ENCODE measurements around the gene IL17REL.
A peak's percentile ranks its signal among the peaks of the same experiment; 100 is the strongest.

Gene IL17REL

GRCh38 chr22:49966774-49967705, 45.5 kb downstream of the IL17REL start:
- no peak for DNase-seq

GRCh38 chr22:49966041-49966773, 46.4 kb downstream of the IL17REL start:
- no peak for DNase-seq

GRCh38 chr22:49965091-49966040, 47.2 kb downstream of the IL17REL start:
- DNase-seq: no peak

- no peak for DNase-seq
Observed at GRCh38 chr22:49964136-49965090, 48.2 kb downstream of the IL17REL start.

GRCh38 chr22:49963647-49964026, 48.9 kb downstream of the IL17REL start:
- no peak for DNase-seq

GRCh38 chr22:49962751-49963646, 49.6 kb downstream of the IL17REL start:
- no peak for DNase-seq

GRCh38 chr22:49962012-49962750, 50.4 kb downstream of the IL17REL start:
- DNase-seq: peak; percentile 91

GRCh38 chr22:49961601-49962011, 51.0 kb downstream of the IL17REL start:
- DNase-seq: no peak

- no peak for DNase-seq
Observed at GRCh38 chr22:49961005-49961600, 51.5 kb downstream of the IL17REL start.

GRCh38 chr22:49960159-49961004, 52.2 kb downstream of the IL17REL start, which contains the start of gene PIM3:
Gene PIM3, plus strand, starts transcription at chr22:49960772. Its CDS starts 176 bp downstream, at chr22:49960948.
- DNase-seq: peak; percentile 98

GRCh38 chr22:49959782-49960158, 52.8 kb downstream of the IL17REL start:
- DNase-seq: no peak

- no peak for DNase-seq
Observed at GRCh38 chr22:49958931-49959781, 53.4 kb downstream of the IL17REL start.

GRCh38 chr22:49958366-49958921, 54.1 kb downstream of the IL17REL start:
- no peak for DNase-seq

GRCh38 chr22:49957826-49958365, 54.7 kb downstream of the IL17REL start:
- no peak for DNase-seq

- no peak for DNase-seq
Observed at GRCh38 chr22:49956914-49957825, 55.4 kb downstream of the IL17REL start.
